Astrocyte (in vitro differentiated cells and primary cell): ENCODE results near the gene KRTAP1-1. TPM values are rescaled to one million over a fixed set of nuclear protein-coding genes. Genes with fewer than 3 reads are reported as not detected.

ENCODE experiments used
- DNase-seq: peaks from one replicate; pipeline ENCODE4 v3.0.0-alpha.2; 2010; ENCODE audit warnings: low read depth
- FAIRE-seq: peaks from 2 replicates; lab custom pipeline; 2011; peaks lifted over from hg19 to GRCh38; lab: Jason Lieb, UNC
- H2AFZ ChIP-seq: 2 replicates; pipeline ENCODE4 v1.6.0; 2012; ENCODE audit warnings: low read depth, low read length, inconsistent platforms
- H3K27ac ChIP-seq: 2 replicates; pipeline ENCODE4 v1.5.1; 2011; ENCODE audit warnings: low read depth, low read length, inconsistent platforms
- H3K27me3 ChIP-seq: 2 replicates; pipeline ENCODE4 v1.6.0; 2011; ENCODE audit warnings: low read length, inconsistent platforms; ENCODE audit not compliant: insufficient read depth
- H3K36me3 ChIP-seq: 2 replicates; pipeline ENCODE4 v1.5.1; 2011; ENCODE audit warnings: low read length, inconsistent platforms; ENCODE audit not compliant: insufficient read depth
- H3K4me1 ChIP-seq: 2 replicates; pipeline ENCODE4 v1.5.1; 2011; ENCODE audit warnings: low read length, inconsistent platforms; ENCODE audit not compliant: insufficient read depth
- H3K4me2 ChIP-seq: 2 replicates; pipeline ENCODE4 v1.6.0; 2012; ENCODE audit warnings: low read length, inconsistent platforms
- H3K4me3 ChIP-seq: 2 replicates; pipeline ENCODE4 v1.5.1; 2011; ENCODE audit warnings: low read depth, mild to moderate bottlenecking, low read length, inconsistent platforms; ENCODE audit not compliant: insufficient read depth
- H3K79me2 ChIP-seq: 2 replicates; pipeline ENCODE4 v1.6.0; 2012; ENCODE audit warnings: mild to moderate bottlenecking, low read length, inconsistent platforms; ENCODE audit not compliant: insufficient read depth
- H3K9ac ChIP-seq: 2 replicates; pipeline ENCODE4 v1.6.0; 2012; ENCODE audit warnings: mild to moderate bottlenecking, low read length, inconsistent platforms
- H3K9me3 ChIP-seq: 2 replicates; pipeline ENCODE4 v1.5.1; 2012; ENCODE audit warnings: low read depth, mild to moderate bottlenecking, low read length, inconsistent platforms; ENCODE audit not compliant: insufficient read depth
- H4K20me1 ChIP-seq: 2 replicates; pipeline ENCODE4 v1.6.0; 2012; ENCODE audit warnings: low read length, inconsistent platforms; ENCODE audit not compliant: insufficient read depth
- H3K27ac Mint-ChIP-seq: one replicate; pipeline ENCODE4 v1.8.0; 2021; ENCODE audit warnings: mild to moderate bottlenecking, mixed read lengths; ENCODE audit not compliant: unreplicated experiment
- H3K27me3 Mint-ChIP-seq: one replicate; pipeline ENCODE4 v1.8.0; 2021; ENCODE audit warnings: low read depth, mixed read lengths; ENCODE audit not compliant: unreplicated experiment
- H3K36me3 Mint-ChIP-seq: one replicate; pipeline ENCODE4 v1.8.0; 2021; ENCODE audit warnings: low read depth, mixed read lengths; ENCODE audit not compliant: unreplicated experiment
- H3K4me1 Mint-ChIP-seq: one replicate; pipeline ENCODE4 v1.8.0; 2021; ENCODE audit warnings: low read depth, mixed read lengths; ENCODE audit not compliant: unreplicated experiment
- H3K4me3 Mint-ChIP-seq: one replicate; pipeline ENCODE4 v1.8.0; 2021; ENCODE audit warnings: mild to moderate bottlenecking, moderate library complexity, mixed read lengths; ENCODE audit not compliant: unreplicated experiment
- H3K9me3 Mint-ChIP-seq: one replicate; pipeline ENCODE4 v1.8.0; 2021; ENCODE audit warnings: mild to moderate bottlenecking, mixed read lengths; ENCODE audit not compliant: unreplicated experiment
- EZH2 ChIP-seq: IDR thresholded peaks from 2 replicates; pipeline ENCODE4 v1.6.1; 2012; ENCODE audit warnings: mild to moderate bottlenecking, low read length, inconsistent platforms; ENCODE audit not compliant: insufficient read depth
- total RNA-seq: library from RNA; stranded (reverse); gene quantifications from 2 replicates; pipeline ENCODE4 v1.2.1, GENCODE V29; 2021
- TF ChIP-seq, protein P1 (sequence below): IDR thresholded peaks from 2 replicates; pipeline ENCODE4 v1.5.1; 2011; ENCODE audit warnings: low read depth, mild to moderate bottlenecking, inconsistent platforms, low read length, moderate library complexity; ENCODE audit not compliant: insufficient read depth

KRTAP1-1 gene
- total RNA-seq, 1 donor from 2014 or later = not detected

DNA sequence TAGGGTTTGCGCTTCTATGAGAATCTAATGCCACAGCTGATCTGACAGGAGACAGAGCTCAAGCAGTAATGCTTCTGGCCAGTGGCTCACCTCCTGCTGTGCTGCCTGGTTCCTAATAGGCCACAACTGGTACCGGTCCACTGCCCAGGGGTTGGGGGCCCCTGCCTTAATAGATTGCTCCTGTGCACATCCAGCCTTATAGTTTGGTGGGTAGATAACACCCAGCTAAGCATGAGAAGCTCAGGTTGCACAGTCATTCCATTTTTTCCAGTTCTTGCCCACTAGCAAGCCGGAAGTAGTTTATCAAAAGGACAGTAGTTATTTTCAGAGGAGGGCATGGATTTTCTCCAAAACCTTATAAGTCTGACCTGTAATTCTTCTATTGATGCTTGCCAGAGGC lies 21.8 kb downstream of the KRTAP1-1 start:
- Mint-ChIP-seq H3K4me3 (no peak overlapping the region), H3K27me3 (no peaks in the 10 kb centered on the region), H3K27ac (no peak overlapping the region), H3K36me3 (no peaks in the 10 kb centered on the region), H3K4me1 (no peaks in the 10 kb centered on the region), H3K9me3 (no peaks in the 10 kb centered on the region)
- Histone ChIP-seq H3K27me3 (no peaks in the 10 kb centered on the region), H3K4me3 (no peak overlapping the region), H3K4me2 (no peak overlapping the region), H3K36me3 (no peaks in the 10 kb centered on the region), H3K27ac (no peak overlapping the region), H2AFZ (no peak overlapping the region), H3K4me1 (no peaks in the 10 kb centered on the region), H3K9me3 (no peaks in the 10 kb centered on the region), H3K9ac (no peak overlapping the region), H4K20me1 (no peaks in the 10 kb centered on the region), H3K79me2 (no peaks in the 10 kb centered on the region)
- FAIRE-seq (no peak), DNase-seq (no peak)
- TF ChIP-seq, protein P1, sequence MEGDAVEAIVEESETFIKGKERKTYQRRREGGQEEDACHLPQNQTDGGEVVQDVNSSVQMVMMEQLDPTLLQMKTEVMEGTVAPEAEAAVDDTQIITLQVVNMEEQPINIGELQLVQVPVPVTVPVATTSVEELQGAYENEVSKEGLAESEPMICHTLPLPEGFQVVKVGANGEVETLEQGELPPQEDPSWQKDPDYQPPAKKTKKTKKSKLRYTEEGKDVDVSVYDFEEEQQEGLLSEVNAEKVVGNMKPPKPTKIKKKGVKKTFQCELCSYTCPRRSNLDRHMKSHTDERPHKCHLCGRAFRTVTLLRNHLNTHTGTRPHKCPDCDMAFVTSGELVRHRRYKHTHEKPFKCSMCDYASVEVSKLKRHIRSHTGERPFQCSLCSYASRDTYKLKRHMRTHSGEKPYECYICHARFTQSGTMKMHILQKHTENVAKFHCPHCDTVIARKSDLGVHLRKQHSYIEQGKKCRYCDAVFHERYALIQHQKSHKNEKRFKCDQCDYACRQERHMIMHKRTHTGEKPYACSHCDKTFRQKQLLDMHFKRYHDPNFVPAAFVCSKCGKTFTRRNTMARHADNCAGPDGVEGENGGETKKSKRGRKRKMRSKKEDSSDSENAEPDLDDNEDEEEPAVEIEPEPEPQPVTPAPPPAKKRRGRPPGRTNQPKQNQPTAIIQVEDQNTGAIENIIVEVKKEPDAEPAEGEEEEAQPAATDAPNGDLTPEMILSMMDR = no peak
- no peak for TF ChIP-seq EZH2

DNA sequence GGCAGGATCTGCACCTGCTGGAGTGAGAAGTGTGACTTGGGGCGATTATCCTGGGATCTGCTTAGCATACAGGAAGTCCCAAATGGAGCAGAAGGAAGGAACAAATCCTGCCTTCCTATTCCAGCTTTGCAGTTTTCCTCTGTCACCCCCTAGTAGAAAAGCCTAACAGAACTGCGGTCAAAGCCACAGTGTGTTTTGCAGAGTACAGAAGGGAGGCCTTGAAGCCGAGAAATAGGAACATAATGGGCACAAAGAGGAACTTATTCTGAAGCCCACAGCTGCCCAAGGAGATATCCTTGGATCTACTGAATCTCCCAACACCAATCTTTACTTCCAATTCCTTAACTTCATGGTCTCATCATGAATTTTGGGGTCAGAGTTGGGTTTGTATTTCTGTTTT lies 22.7 kb downstream of the KRTAP1-1 start:
- H3K4me3 ChIP-seq = no peak overlapping the region
- no peak for DNase-seq

DNA sequence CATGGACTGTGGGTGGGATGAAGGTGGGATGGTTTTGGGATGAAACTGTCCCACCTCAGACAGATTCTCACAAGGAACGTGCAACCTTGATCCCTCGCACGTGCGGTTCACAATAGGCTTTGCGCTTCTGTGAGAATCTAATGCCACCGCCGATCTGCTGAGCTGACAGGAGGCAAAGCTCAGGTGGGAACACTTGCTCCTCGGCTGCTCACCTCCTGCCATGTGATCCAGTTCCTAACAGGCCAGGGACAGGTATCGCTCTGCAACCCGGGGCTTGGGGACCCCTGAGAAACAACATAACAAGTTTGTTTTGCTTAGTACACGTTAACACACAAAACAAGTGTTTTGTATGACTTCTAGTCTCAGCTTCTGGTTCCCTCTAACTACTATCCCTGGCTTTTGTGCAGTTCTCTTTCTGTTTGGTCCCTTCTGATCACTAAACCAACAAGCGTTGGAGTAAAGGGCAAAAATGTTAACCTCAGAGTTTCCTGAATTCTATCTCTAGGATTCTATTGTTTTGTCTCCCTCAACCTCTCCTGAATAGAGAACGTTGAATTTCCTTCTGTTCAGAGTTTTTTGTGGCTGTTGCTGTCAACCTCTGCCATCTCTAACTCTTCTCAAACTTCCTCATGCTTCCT lies 24.6 kb downstream of the KRTAP1-1 start:
- Histone ChIP-seq H2AFZ (no peak overlapping the region), H3K79me2 (no peaks in the 10 kb centered on the region), H4K20me1 (no peaks in the 10 kb centered on the region), H3K4me2 (no peak overlapping the region), H3K27ac (no peak overlapping the region), H3K4me1 (no peaks in the 10 kb centered on the region), H3K9ac (no peak overlapping the region), H3K36me3 (no peaks in the 10 kb centered on the region), H3K9me3 (no peaks in the 10 kb centered on the region), H3K27me3 (no peaks in the 10 kb centered on the region), H3K4me3 (no peak overlapping the region)
- Mint-ChIP-seq H3K27ac (no peak overlapping the region), H3K9me3 (no peaks in the 10 kb centered on the region), H3K4me3 (no peak overlapping the region), H3K27me3 (no peaks in the 10 kb centered on the region), H3K4me1 (no peaks in the 10 kb centered on the region), H3K36me3 (no peaks in the 10 kb centered on the region)
- no peak for FAIRE-seq
- TF ChIP-seq, protein P1 = no peak
- no peak for TF ChIP-seq EZH2
- DNase-seq = no peak

More for the DNA sequence above, 22.7 kb downstream of the KRTAP1-1 start:
- Mint-ChIP-seq H3K9me3 (no peaks in the 10 kb centered on the region), H3K36me3 (no peaks in the 10 kb centered on the region), H3K4me3 (no peak overlapping the region), H3K27me3 (no peaks in the 10 kb centered on the region), H3K27ac (no peak overlapping the region), H3K4me1 (no peaks in the 10 kb centered on the region)
- FAIRE-seq = no peak
- Histone ChIP-seq H3K4me1 (no peaks in the 10 kb centered on the region), H3K36me3 (no peaks in the 10 kb centered on the region), H3K9me3 (no peaks in the 10 kb centered on the region), H3K9ac (no peak overlapping the region), H4K20me1 (no peaks in the 10 kb centered on the region), H3K79me2 (no peaks in the 10 kb centered on the region), H3K4me2 (no peak overlapping the region), H3K27ac (no peak overlapping the region), H2AFZ (no peak overlapping the region), H3K27me3 (no peaks in the 10 kb centered on the region)
- no peak for TF ChIP-seq EZH2
- TF ChIP-seq, protein P1 = no peak
